ENCODE results near the gene GAMT.

GRCh38 chr19:1356508-1356865 is 44.9 kb downstream of the GAMT start:
- TF ChIP-seq CTCF (IDR thresholded peaks at IDR 0.05) (no peak), POLR2A (IDR thresholded peaks at IDR 0.05) (no peak)
